SU-DHL-6 (cell line): ENCODE results near the gene SRPK2.

Source experiments
- EZH2phosphoT487 ChIP-seq: fragments of 200-600 bp; sonication (generic), shearing (Covaris generic); conservative IDR thresholded peaks from 2 replicates; pipeline ENCODE4 v1.6.1; 2018; ENCODE audit warnings: mild to moderate bottlenecking, antibody characterized with exemption, low read length, moderate library complexity, mixed read lengths
- TF ChIP-seq, protein P1 (sequence below): fragments of 200-600 bp; sonication (generic); IDR thresholded peaks from one replicate; pipeline ENCODE4 v1.5.1; 2017; ENCODE audit warnings: antibody characterized with exemption, mild to moderate bottlenecking, low read length, moderate library complexity; ENCODE audit not compliant: insufficient read depth, poor library complexity, severe bottlenecking

DNA sequence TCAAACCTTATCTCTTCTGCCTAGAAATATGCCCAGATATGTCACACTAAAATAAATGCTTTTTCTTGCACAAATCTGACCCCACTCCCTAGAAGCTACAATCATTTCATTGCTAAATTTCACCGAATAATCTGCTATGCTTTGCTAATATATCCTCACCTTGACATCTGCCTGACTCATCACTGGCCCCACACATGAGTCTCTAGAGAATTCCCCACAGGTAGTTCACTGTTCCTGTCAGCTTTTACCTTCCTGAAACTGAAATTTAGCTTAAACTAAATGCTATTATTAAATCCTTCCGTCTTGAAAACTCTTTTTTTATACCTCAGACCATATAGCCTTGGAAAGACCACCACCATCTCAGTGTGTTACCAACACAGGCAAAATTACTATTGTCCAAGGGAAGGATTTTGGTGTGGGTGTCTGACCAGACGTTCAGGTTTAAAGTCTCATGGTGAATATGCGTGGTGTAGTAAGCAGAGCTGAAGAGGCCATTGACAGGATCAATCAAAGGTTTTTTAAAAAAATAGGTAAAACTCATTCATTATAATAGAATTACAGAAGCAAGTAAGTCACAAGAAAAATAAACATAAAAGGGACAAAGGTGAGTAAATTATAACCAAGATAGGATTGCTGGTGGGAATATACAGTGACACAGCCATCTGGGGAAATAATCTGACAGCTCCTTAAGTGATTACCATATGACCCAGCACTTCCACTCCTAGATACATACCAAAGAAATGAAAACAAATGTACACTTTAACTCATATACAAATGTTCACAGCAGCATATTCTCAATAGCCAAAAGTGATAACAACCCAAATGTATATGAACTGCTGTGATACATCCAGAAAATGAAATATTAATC lies 201.2 kb downstream of the SRPK2 start:
- TF ChIP-seq, protein P1, sequence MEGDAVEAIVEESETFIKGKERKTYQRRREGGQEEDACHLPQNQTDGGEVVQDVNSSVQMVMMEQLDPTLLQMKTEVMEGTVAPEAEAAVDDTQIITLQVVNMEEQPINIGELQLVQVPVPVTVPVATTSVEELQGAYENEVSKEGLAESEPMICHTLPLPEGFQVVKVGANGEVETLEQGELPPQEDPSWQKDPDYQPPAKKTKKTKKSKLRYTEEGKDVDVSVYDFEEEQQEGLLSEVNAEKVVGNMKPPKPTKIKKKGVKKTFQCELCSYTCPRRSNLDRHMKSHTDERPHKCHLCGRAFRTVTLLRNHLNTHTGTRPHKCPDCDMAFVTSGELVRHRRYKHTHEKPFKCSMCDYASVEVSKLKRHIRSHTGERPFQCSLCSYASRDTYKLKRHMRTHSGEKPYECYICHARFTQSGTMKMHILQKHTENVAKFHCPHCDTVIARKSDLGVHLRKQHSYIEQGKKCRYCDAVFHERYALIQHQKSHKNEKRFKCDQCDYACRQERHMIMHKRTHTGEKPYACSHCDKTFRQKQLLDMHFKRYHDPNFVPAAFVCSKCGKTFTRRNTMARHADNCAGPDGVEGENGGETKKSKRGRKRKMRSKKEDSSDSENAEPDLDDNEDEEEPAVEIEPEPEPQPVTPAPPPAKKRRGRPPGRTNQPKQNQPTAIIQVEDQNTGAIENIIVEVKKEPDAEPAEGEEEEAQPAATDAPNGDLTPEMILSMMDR, result no peak
- TF ChIP-seq EZH2phosphoT487, result no peak
